Islet of Langerhans (tissue), 1 donor: Measurements from ENCODE around the gene SLC30A9.

Source experiments
- FAIRE-seq: peaks from one replicate; lab custom pipeline; 2011; peaks lifted over from hg19 to GRCh38; lab: Jason Lieb, UNC

Gene SLC30A9

GRCh38 chr4:41990365-41991111 is at the start of gene SLC30A9:
Gene SLC30A9 (plus strand): TSS chr4:41990530. CDS start chr4:41990652, 122 bp downstream.
- FAIRE-seq: peak; percentile 99

GRCh38 chr4:41940834-41941233 is 49.5 kb upstream of the SLC30A9 start:
- no peak for FAIRE-seq

- no peak for FAIRE-seq
These were observed 46.8 kb upstream of the SLC30A9 start for GRCh38 chr4:41943506-41943905.

GRCh38 chr4:41944089-41944488 is 46.2 kb upstream of the SLC30A9 start:
- no peak for FAIRE-seq

- FAIRE-seq: no peak
These were observed 40.8 kb upstream of the SLC30A9 start for GRCh38 chr4:41949531-41949930.

GRCh38 chr4:41957634-41958033 is 32.7 kb upstream of the SLC30A9 start:
- peak; percentile 47 for FAIRE-seq

- FAIRE-seq: peak; percentile 51
These were observed 27.2 kb upstream of the SLC30A9 start for GRCh38 chr4:41963105-41963504.

GRCh38 chr4:41964401-41964800 is 25.9 kb upstream of the SLC30A9 start:
- no peak for FAIRE-seq

- FAIRE-seq: no peak
These were observed 22.9 kb upstream of the SLC30A9 start for GRCh38 chr4:41967392-41967791.

GRCh38 chr4:41969671-41970070 is 20.7 kb upstream of the SLC30A9 start:
- no peak for FAIRE-seq

- no peak for FAIRE-seq
These were observed 15.0 kb upstream of the SLC30A9 start for GRCh38 chr4:41975341-41975740.

GRCh38 chr4:41976775-41977516 is 13.4 kb upstream of the SLC30A9 start:
- FAIRE-seq: peak; percentile 94

GRCh38 chr4:41977709-41978108 is 12.6 kb upstream of the SLC30A9 start:
- no peak for FAIRE-seq

- no peak for FAIRE-seq
These were observed 8.9 kb upstream of the SLC30A9 start, which contains the start of gene DCAF4L1 for GRCh38 chr4:41981456-41981855. Gene DCAF4L1 (plus strand): TSS chr4:41981756. CDS start chr4:41981793, 37 bp downstream.

GRCh38 chr4:41982716-41983115 is 7.6 kb upstream of the SLC30A9 start:
- FAIRE-seq: no peak

- FAIRE-seq: no peak
These were observed 5.2 kb upstream of the SLC30A9 start for GRCh38 chr4:41985151-41985550.

GRCh38 chr4:41989994-41990364 is 351 bp upstream of the SLC30A9 start:
- no peak for FAIRE-seq

- FAIRE-seq: no peak
These were observed 1.8 kb downstream of the SLC30A9 start for GRCh38 chr4:41991916-41992767.

- peak; percentile 82 for FAIRE-seq
These were observed 2.9 kb downstream of the SLC30A9 start for GRCh38 chr4:41992967-41993857.

GRCh38 chr4:41994461-41994985 is 4.2 kb downstream of the SLC30A9 start:
- FAIRE-seq: no peak

GRCh38 chr4:41998019-41998418 is 7.7 kb downstream of the SLC30A9 start:
- no peak for FAIRE-seq
